ENCODE measurements around the gene USP31.

DNA sequence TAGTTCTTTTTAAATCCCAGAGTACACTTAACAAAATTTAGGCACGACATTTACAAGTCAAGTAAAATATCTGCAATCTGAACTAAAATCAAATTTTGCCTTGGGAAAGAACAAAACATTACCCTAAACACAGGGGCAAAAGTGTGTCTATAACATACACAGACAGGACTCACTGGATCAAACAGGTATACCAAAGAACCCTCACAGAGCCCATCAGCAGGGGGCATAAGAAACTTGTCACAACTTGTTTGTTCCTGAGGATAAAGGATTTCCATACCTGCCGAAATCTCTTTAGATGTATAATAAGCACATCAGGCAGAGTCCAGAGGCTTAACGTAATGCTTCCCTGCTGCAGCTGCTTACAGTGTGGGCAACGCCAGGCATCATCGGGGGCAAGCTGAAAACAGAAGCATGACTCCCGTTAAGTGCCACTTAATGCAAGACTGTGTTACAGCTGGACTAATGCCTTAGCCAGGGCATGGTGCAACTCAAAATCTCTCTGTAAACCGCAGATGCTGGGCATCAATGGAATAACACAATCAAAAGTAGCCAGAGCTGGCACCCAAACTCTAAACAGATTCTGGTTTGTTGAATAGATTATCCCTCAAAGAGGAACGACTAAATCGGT, 67.0 kb downstream of the USP31 start:
- TF ChIP-seq, protein P1, sequence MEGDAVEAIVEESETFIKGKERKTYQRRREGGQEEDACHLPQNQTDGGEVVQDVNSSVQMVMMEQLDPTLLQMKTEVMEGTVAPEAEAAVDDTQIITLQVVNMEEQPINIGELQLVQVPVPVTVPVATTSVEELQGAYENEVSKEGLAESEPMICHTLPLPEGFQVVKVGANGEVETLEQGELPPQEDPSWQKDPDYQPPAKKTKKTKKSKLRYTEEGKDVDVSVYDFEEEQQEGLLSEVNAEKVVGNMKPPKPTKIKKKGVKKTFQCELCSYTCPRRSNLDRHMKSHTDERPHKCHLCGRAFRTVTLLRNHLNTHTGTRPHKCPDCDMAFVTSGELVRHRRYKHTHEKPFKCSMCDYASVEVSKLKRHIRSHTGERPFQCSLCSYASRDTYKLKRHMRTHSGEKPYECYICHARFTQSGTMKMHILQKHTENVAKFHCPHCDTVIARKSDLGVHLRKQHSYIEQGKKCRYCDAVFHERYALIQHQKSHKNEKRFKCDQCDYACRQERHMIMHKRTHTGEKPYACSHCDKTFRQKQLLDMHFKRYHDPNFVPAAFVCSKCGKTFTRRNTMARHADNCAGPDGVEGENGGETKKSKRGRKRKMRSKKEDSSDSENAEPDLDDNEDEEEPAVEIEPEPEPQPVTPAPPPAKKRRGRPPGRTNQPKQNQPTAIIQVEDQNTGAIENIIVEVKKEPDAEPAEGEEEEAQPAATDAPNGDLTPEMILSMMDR (IDR thresholded peaks at IDR 0.05): no peak
- no peak for TF ChIP-seq POLR2A (IDR thresholded peaks at IDR 0.05)
